Vein endothelial cell (primary cell): ENCODE data around the gene AIFM2. TPM values are rescaled to one million over a fixed set of nuclear protein-coding genes. Genes with fewer than 3 reads are reported as not detected.

ENCODE experiments used
- total RNA-seq: library from RNA; depleted of rRNA; stranded (reverse); fragments of >200 nt; gene quantifications from 2 replicates; pipeline ENCODE4 v1.2.3, GENCODE V29; 2012

Gene AIFM2
- total RNA-seq, result 2.3 and 2.8 TPM in 2 replicates

GRCh38 chr10:70132098-70133029 is at the start of gene AIFM2:
TSS of gene AIFM2 (minus strand) at chr10:70132825. CDS start at chr10:70124084, 8,741 bp downstream.

DNA sequence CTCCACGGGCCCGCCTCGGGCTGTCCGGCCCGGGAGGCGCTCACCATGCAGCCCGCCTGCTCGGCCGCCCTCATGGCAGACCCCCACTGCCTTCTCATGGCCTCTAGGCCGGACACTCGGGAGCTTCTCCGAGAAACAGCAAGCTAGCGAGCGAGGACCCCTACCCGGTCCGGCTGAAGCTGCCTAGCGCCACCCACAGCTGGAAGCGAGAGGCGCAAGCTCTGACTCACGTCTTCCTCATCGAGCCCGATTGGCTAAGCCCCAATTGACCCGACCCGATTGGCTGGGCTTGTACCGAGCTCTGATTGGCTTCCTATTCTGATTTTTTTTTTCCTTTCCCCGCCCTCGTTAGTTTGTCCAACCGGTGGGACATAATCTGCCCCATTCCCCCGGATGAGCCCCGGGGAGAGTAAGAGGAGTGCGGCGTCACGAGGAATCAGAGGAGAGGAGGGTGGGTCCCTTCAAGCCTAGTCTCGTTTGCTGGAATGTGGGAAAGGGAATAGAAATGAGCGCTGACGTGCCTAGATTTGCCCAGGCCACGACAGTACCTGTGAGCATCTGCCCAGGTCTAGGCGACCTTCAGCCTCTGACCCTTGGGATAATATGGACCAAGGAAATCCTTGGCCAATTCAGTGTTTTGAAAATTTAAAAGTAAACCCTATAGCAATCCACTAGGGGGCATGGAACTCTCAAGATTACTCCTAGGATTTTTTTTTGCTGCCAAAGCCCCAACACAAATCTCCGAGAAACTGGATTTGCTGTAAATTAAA is 14.0 kb upstream of the AIFM2 start, which contains the start of gene TYSND1:
Gene TYSND1, minus strand, starts transcription at position 212 of the 770 bp plus-strand sequence. Its CDS starts 114 bp downstream, at position 98.

Other genes starting within 250 kb of the AIFM2 start
- not detected in 2 replicates for gene MACROH2A2, start 80.0 kb downstream of the AIFM2 start, total RNA-seq
- 7.4 and 8.5 TPM in 2 replicates for gene TYSND1, start 13.9 kb upstream of the AIFM2 start, total RNA-seq
- 117 and 123 TPM in 2 replicates for gene SAR1A, start 37.7 kb upstream of the AIFM2 start, total RNA-seq
- 182 and 187 TPM in 2 replicates for gene PPA1, start 100.6 kb upstream of the AIFM2 start, total RNA-seq
- not detected in 2 replicates for gene NPFFR1, start 151.2 kb upstream of the AIFM2 start, total RNA-seq
- gene LRRC20, start 249.8 kb upstream of the AIFM2 start, total RNA-seq, result 10.5 and 10.9 TPM in 2 replicates